IMR-90 (cell line): ENCODE results near the gene CCDC141. TPM values are rescaled to one million over a fixed set of nuclear protein-coding genes. Genes with fewer than 3 reads are reported as not detected.

ENCODE experiments used
- ATAC-seq: fragments of 200-7000 bp; cut with Tn5 transposase; 2 replicates; pipeline ENCODE4 v1.9.1; 2020; ENCODE audit warnings: low read depth, mild to moderate bottlenecking, moderate library complexity
- BruUV-seq: library from RNA; stranded (reverse); fragments of 400-500 nt; replicated peaks from 2 replicates; lab custom pipeline; 2021; lab: Mats Ljungman, UMichigan
- CTCF ChIA-PET: fragments of 300-600 bp; formaldehyde crosslinking; extraction: SDS; loops from one replicate; lab custom pipeline; 2021; ENCODE audit warnings: antibody characterized with exemption; lab: Yijun Ruan, JAX
- POLR2A ChIA-PET: fragments of 300-600 bp; sonication (Branson Sonifier 250); formaldehyde crosslinking; loops from one replicate; lab custom pipeline; 2022; ENCODE audit warnings: antibody characterized with exemption; ENCODE audit not compliant: unreplicated experiment; lab: Charles Lee
- DNase-seq: peaks from one replicate; pipeline ENCODE4 v3.0.0; 2013
- H2AFZ ChIP-seq: replicated peaks from 2 replicates; pipeline ENCODE3; 2013; ENCODE audit warnings: low read length, mild to moderate bottlenecking; ENCODE audit not compliant: poor library complexity
- H2AK5ac ChIP-seq: 2 replicates; pipeline ENCODE4 v1.6.1; 2013; ENCODE audit warnings: low read depth, low read length, inconsistent platforms
- H2AK9ac ChIP-seq: replicated peaks from 2 replicates; pipeline ENCODE3; 2013; ENCODE audit warnings: mild to moderate bottlenecking, low read depth, low read length, moderate library complexity; ENCODE audit not compliant: poor library complexity
- H2BK120ac ChIP-seq: 2 replicates; pipeline ENCODE4 v1.6.1; 2013; ENCODE audit warnings: low read depth, low read length, inconsistent platforms
- H2BK15ac ChIP-seq: 3 replicates; pipeline ENCODE4 v1.6.1; 2013; ENCODE audit warnings: low read depth, low read length, inconsistent platforms
- H2BK20ac ChIP-seq: 2 replicates; pipeline ENCODE4 v1.6.1; 2013; ENCODE audit warnings: low read depth, mild to moderate bottlenecking, inconsistent platforms, low read length, moderate library complexity
- H2BK5ac ChIP-seq: 2 replicates; pipeline ENCODE4 v1.6.1; 2013; ENCODE audit warnings: mild to moderate bottlenecking, low read depth, low read length, inconsistent platforms; ENCODE audit not compliant: poor library complexity, severe bottlenecking
- H3K14ac ChIP-seq: replicated peaks from 2 replicates; pipeline ENCODE4 v1.6.1; 2013; ENCODE audit warnings: low read depth, low read length, inconsistent platforms
- H3K18ac ChIP-seq: 2 replicates; pipeline ENCODE4 v1.6.1; 2013; ENCODE audit warnings: low read depth, low read length, control low read depth
- H3K23ac ChIP-seq: 2 replicates; pipeline ENCODE4 v1.6.1; 2013; ENCODE audit warnings: low read depth, low read length, inconsistent platforms
- H3K27ac ChIP-seq: 2 replicates; pipeline ENCODE4 v1.5.1; 2013; ENCODE audit warnings: mild to moderate bottlenecking, control low read depth, low read length; ENCODE audit not compliant: insufficient read depth
- H3K27me3 ChIP-seq: 2 replicates; pipeline ENCODE4 v1.6.1; 2013; ENCODE audit warnings: low read length; ENCODE audit not compliant: control insufficient read depth, insufficient read depth
- H3K36me3 ChIP-seq: 2 replicates; pipeline ENCODE4 v1.6.1; 2013; ENCODE audit warnings: low read length, mixed read lengths; ENCODE audit not compliant: control insufficient read depth, insufficient read depth
- H3K4ac ChIP-seq: 2 replicates; pipeline ENCODE4 v1.6.1; 2013; ENCODE audit warnings: low read depth, low read length, inconsistent platforms
- H3K4me1 ChIP-seq: 2 replicates; pipeline ENCODE4 v1.6.1; 2013; ENCODE audit warnings: low read length, mixed read lengths; ENCODE audit not compliant: control insufficient read depth, insufficient read depth
- H3K4me2 ChIP-seq: 2 replicates; pipeline ENCODE4 v1.6.1; 2013; ENCODE audit warnings: low read depth, mild to moderate bottlenecking, control low read depth, low read length, moderate library complexity
- H3K4me3 ChIP-seq: 2 replicates; pipeline ENCODE4 v1.5.1; 2013; ENCODE audit warnings: low read depth, mild to moderate bottlenecking, control low read depth, low read length, moderate library complexity; ENCODE audit not compliant: insufficient read depth
- H3K56ac ChIP-seq: 2 replicates; pipeline ENCODE4 v1.6.1; 2013; ENCODE audit warnings: low read length, inconsistent platforms; ENCODE audit not compliant: insufficient read depth; ENCODE audit errors: extremely low read depth
- H3K79me1 ChIP-seq, 2 experiments: 2 replicates each; pipeline ENCODE4 v1.6.1; 2013; ENCODE audit warnings: low read length in 2 of 2, inconsistent platforms in 1 of 2, low read depth in 1 of 2
- H3K9ac ChIP-seq: 2 replicates; pipeline ENCODE4 v1.6.1; 2013; ENCODE audit warnings: low read depth, low read length, control low read depth
- H3K9me1 ChIP-seq: 2 replicates; pipeline ENCODE4 v1.6.1; 2013; ENCODE audit warnings: low read length, inconsistent platforms; ENCODE audit not compliant: insufficient read depth
- H3K9me3 ChIP-seq: 2 replicates; pipeline ENCODE4 v1.6.1; 2013; ENCODE audit warnings: low read length; ENCODE audit not compliant: control insufficient read depth, insufficient read depth
- H4K20me1 ChIP-seq: 2 replicates; pipeline ENCODE4 v1.6.1; 2013; ENCODE audit warnings: low read length, inconsistent platforms; ENCODE audit not compliant: insufficient read depth
- H4K5ac ChIP-seq: 2 replicates; pipeline ENCODE4 v1.6.1; 2013; ENCODE audit warnings: mild to moderate bottlenecking, low read depth, low read length, control low read depth
- H4K8ac ChIP-seq, 2 experiments: 2 replicates each; pipeline ENCODE4 v1.6.1; 2013; ENCODE audit warnings: low read depth in 2 of 2, low read length in 2 of 2, control low read depth in 1 of 2, inconsistent platforms in 1 of 2
- H4K91ac ChIP-seq: 2 replicates; pipeline ENCODE4 v1.6.1; 2013; ENCODE audit warnings: low read depth, low read length, inconsistent platforms; ENCODE audit not compliant: insufficient read depth
- BHLHE40 ChIP-seq: fragments of 150-350 bp; IDR thresholded peaks from 2 replicates; pipeline ENCODE4 v1.6.1; 2016; ENCODE audit warnings: mild to moderate bottlenecking, low read depth, low read length
- CHD1 ChIP-seq: IDR thresholded peaks from 2 replicates; pipeline ENCODE4 v1.6.1; 2012; ENCODE audit warnings: low read depth, low read length, improper control_type of control experiment
- MXI1 ChIP-seq: IDR thresholded peaks from 2 replicates; pipeline ENCODE4 v1.6.1; 2012; ENCODE audit warnings: low read depth, mild to moderate bottlenecking, low read length, moderate library complexity, borderline replicate concordance
- RAD21 ChIP-seq: IDR thresholded peaks from 2 replicates; pipeline ENCODE4 v1.6.1; 2012; ENCODE audit warnings: low read length, improper control_type of control experiment
- SMC3 ChIP-seq: fragments of 150-350 bp; IDR thresholded peaks from 2 replicates; pipeline ENCODE4 v1.6.1; 2016; ENCODE audit warnings: low read depth, mild to moderate bottlenecking, antibody characterized with exemption, low read length, moderate library complexity
- WGBS, 2 experiments: methylation state at CpG; one replicate each; pipeline versions ENCODE4 v1.1.5 to v1.1.7; 2013; ENCODE audit warnings: missing lambda C conversion rate in 2 of 2; ENCODE audit not compliant: insufficient read length in 1 of 2; ENCODE audit errors: extremely low coverage in 2 of 2; 5-methylcytosine and 5-hydroxymethylcytosine counted together
- dilution Hi-C: fragments of 300-500 bp; cut with HindIII; formaldehyde crosslinking; loops from one replicate; pipeline ENCODE4 v1.14.3; 2018; ENCODE audit warnings: low sequenced_read_pairs; ENCODE audit not compliant: unreplicated experiment
- in situ Hi-C: fragments of 300-500 bp; cut with MboI; formaldehyde crosslinking; loops from 3 replicates; pipeline ENCODE4 v1.14.3; 2019; ENCODE audit warnings: low sequenced_read_pairs, inconsistent platforms, mixed read lengths
- intact Hi-C: fragments of 100-400 bp; cut with micrococcal nuclease; formaldehyde crosslinking; loops from 2 replicates; pipeline ENCODE4 v1.10.0; 2022
- polyA plus RNA-seq, 3 experiments: library from polyadenylated mRNA; depleted of rRNA; stranded (reverse); fragments of >200 nt; gene quantifications; 2 replicates each; pipeline ENCODE4 v1.2.3, GENCODE V29; 2012; ENCODE audit warnings: low replicate concordance in 1 of 3
- total RNA-seq: library from RNA; depleted of rRNA; stranded (reverse); fragments of >200 nt; gene quantifications from 2 replicates; pipeline ENCODE4 v1.2.3, GENCODE V29; 2012
- TF ChIP-seq, protein P1 (sequence below): fragments of 150-350 bp; IDR thresholded peaks from 2 replicates; pipeline ENCODE4 v1.6.1; 2017; ENCODE audit warnings: mild to moderate bottlenecking, antibody characterized with exemption, low read length, low read depth
- TF ChIP-seq, protein P2 (sequence below): fragments of 150-350 bp; IDR thresholded peaks from 2 replicates; pipeline ENCODE4 v1.6.1; 2016; ENCODE audit warnings: low read depth, mild to moderate bottlenecking, low read length, moderate library complexity, borderline replicate concordance

The CCDC141 gene
- total and polyA plus RNA-seq, 2 of the 4 experiments (the other 2 are of a cell fraction) = not detected

GRCh38 chr2:178978667-178979066 lies 71.3 kb downstream of the CCDC141 start:
- Histone ChIP-seq H3K36me3 (no peaks in the 10 kb centered on the region), H3K23ac (no peak overlapping the region), H2AFZ (no peak overlapping the region), H3K14ac (no peak overlapping the region), H2AK9ac (no peak overlapping the region), H2BK5ac (no peak overlapping the region), H4K5ac (no peak overlapping the region), H3K27ac (no peak overlapping the region), H3K18ac (no peak overlapping the region), H3K27me3 (no peaks in the 10 kb centered on the region), H2BK15ac (no peak overlapping the region), H3K4ac (no peak overlapping the region), H2AK5ac (no peak overlapping the region), H3K56ac (no peak overlapping the region), H3K9me1 (no peaks in the 10 kb centered on the region), H2BK20ac (no peak overlapping the region), H4K91ac (no peak overlapping the region), H3K4me3 (no peak overlapping the region), H3K79me1 (no peaks in the 10 kb centered on the region), H3K4me1 (no peaks in the 10 kb centered on the region), H3K9ac (no peak overlapping the region), H3K9me3 (no peaks in the 10 kb centered on the region), H4K20me1 (no peaks in the 10 kb centered on the region), H4K8ac (no peak overlapping the region), H3K4me2 (no peak overlapping the region), H2BK120ac (no peak overlapping the region)
- in situ Hi-C loops (no loop called here), dilution Hi-C loops (no loop called here), intact Hi-C loops (no loop called here)
- ChIA-PET POLR2A (no interaction called here), CTCF (no interaction called here)
- DNase-seq (no peak), ATAC-seq (no peak)
- TF ChIP-seq, protein P1, sequence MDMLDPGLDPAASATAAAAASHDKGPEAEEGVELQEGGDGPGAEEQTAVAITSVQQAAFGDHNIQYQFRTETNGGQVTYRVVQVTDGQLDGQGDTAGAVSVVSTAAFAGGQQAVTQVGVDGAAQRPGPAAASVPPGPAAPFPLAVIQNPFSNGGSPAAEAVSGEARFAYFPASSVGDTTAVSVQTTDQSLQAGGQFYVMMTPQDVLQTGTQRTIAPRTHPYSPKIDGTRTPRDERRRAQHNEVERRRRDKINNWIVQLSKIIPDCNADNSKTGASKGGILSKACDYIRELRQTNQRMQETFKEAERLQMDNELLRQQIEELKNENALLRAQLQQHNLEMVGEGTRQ = no peak
- TF ChIP-seq MXI1 = no peak
- TF ChIP-seq SMC3 = no peak
- TF ChIP-seq, protein P2, sequence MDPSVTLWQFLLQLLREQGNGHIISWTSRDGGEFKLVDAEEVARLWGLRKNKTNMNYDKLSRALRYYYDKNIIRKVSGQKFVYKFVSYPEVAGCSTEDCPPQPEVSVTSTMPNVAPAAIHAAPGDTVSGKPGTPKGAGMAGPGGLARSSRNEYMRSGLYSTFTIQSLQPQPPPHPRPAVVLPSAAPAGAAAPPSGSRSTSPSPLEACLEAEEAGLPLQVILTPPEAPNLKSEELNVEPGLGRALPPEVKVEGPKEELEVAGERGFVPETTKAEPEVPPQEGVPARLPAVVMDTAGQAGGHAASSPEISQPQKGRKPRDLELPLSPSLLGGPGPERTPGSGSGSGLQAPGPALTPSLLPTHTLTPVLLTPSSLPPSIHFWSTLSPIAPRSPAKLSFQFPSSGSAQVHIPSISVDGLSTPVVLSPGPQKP = no peak
- no peak for TF ChIP-seq CHD1
- no peak for TF ChIP-seq RAD21
- no peak for TF ChIP-seq BHLHE40
- no TSS peak for BruUV-seq
- WGBS, 2 experiments = no CpG with 5 or more reads among the region's 2 CpGs
